Neural cell (in vitro differentiated cells): Measurements from ENCODE around the gene SUSD4. TPM values are rescaled to one million over a fixed set of nuclear protein-coding genes. Genes with fewer than 3 reads are reported as not detected.

Experiments
- H2AFZ ChIP-seq: fragments of 200-600, 300-800 bp; sonication (generic), shearing (Covaris generic); 2 replicates; pipeline ENCODE4 v1.6.0; 2014; ENCODE audit warnings: low read depth, mild to moderate bottlenecking, antibody characterized with exemption, low read length, moderate library complexity
- H3F3A ChIP-seq: fragments of 200-600 bp; shearing (Covaris generic); 2 replicates; pipeline ENCODE4 v1.6.1; 2016; ENCODE audit warnings: mild to moderate bottlenecking, moderate library complexity, mixed read lengths, antibody characterized with exemption, low read length; ENCODE audit not compliant: insufficient read depth, poor library complexity, severe bottlenecking
- H3K27ac ChIP-seq: fragments of 200-600, 300-800 bp; sonication (generic), shearing (Covaris generic); 2 replicates; pipeline ENCODE4 v1.5.1; 2014; ENCODE audit warnings: mild to moderate bottlenecking, low read length, moderate library complexity
- H3K27me3 ChIP-seq: fragments of 300-800, 200-600 bp; sonication (generic), shearing (Covaris generic); 2 replicates; pipeline ENCODE4 v1.6.0; 2014; ENCODE audit warnings: mild to moderate bottlenecking, low read depth, low read length, moderate library complexity; ENCODE audit not compliant: insufficient read depth
- H3K36me3 ChIP-seq: fragments of 300-800, 200-600 bp; sonication (generic), shearing (Covaris generic); 2 replicates; pipeline ENCODE4 v1.5.1; 2014; ENCODE audit warnings: mild to moderate bottlenecking, antibody characterized with exemption, low read length, moderate library complexity; ENCODE audit not compliant: insufficient read depth
- H3K4me2 ChIP-seq: fragments of 300-800, 200-600 bp; sonication (generic), shearing (Covaris generic); 2 replicates; pipeline ENCODE4 v1.6.0; 2014; ENCODE audit warnings: mild to moderate bottlenecking, low read length
- H3K4me3 ChIP-seq: fragments of 300-800, 200-600 bp; sonication (generic), shearing (Covaris generic); 2 replicates; pipeline ENCODE4 v1.5.1; 2014; ENCODE audit warnings: mild to moderate bottlenecking, low read length, moderate library complexity
- H3K79me2 ChIP-seq: fragments of 200-600 bp; shearing (Covaris generic); replicated peaks from 2 replicates; pipeline ENCODE4 v1.6.0; 2014; ENCODE audit warnings: mild to moderate bottlenecking, low read length, moderate library complexity; ENCODE audit not compliant: insufficient read depth
- H3K9ac ChIP-seq: fragments of 300-800, 200-600 bp; sonication (generic), shearing (Covaris generic); 2 replicates; pipeline ENCODE4 v1.6.1; 2016; ENCODE audit warnings: mild to moderate bottlenecking, low read length, mixed read lengths
- H3K9me2 ChIP-seq: fragments of 200-600 bp; shearing (Covaris generic); 2 replicates; pipeline ENCODE4 v1.6.1; 2016; ENCODE audit warnings: mild to moderate bottlenecking, low read length, mixed read lengths; ENCODE audit not compliant: insufficient read depth
- H3K9me3 ChIP-seq: fragments of 200-600, 300-800 bp; sonication (generic), shearing (Covaris generic); 2 replicates; pipeline ENCODE4 v1.6.1; 2016; ENCODE audit warnings: mild to moderate bottlenecking, mixed run types, low read length, moderate library complexity, mixed read lengths
- H4K20me1 ChIP-seq: fragments of 200-600 bp; shearing (Covaris generic); 2 replicates; pipeline ENCODE4 v1.6.1; 2016; ENCODE audit warnings: mild to moderate bottlenecking, mixed run types; ENCODE audit not compliant: insufficient read depth
- EP300 ChIP-seq: fragments of 450-650 bp; conservative IDR thresholded peaks from 2 replicates; pipeline ENCODE4 v1.6.1; 2014; ENCODE audit warnings: antibody characterized with exemption, mild to moderate bottlenecking, moderate library complexity; ENCODE audit not compliant: poor library complexity, severe bottlenecking
- EZH2 ChIP-seq: fragments of 200-600, 300-800 bp; shearing (Covaris generic), sonication (generic); IDR thresholded peaks from 2 replicates; pipeline ENCODE4 v1.6.1; 2014; ENCODE audit warnings: antibody characterized with exemption, low read length, borderline replicate concordance, mild to moderate bottlenecking; ENCODE audit not compliant: insufficient read depth, poor library complexity, severe bottlenecking
- MXI1 ChIP-seq: fragments of 450-650 bp; conservative IDR thresholded peaks from 2 replicates; pipeline ENCODE4 v1.6.1; 2014; ENCODE audit warnings: antibody characterized with exemption, mild to moderate bottlenecking; ENCODE audit not compliant: poor library complexity, severe bottlenecking
- POLR2AphosphoS5 ChIP-seq: IDR thresholded peaks from 2 replicates; pipeline ENCODE4 v1.6.1; 2012
- RAD21 ChIP-seq: fragments of 450-650 bp; conservative IDR thresholded peaks from 2 replicates; pipeline ENCODE4 v1.6.1; 2014; ENCODE audit warnings: antibody characterized with exemption, mild to moderate bottlenecking, moderate library complexity
- SMC3 ChIP-seq: fragments of 450-650 bp; conservative IDR thresholded peaks from 2 replicates; pipeline ENCODE4 v1.6.1; 2014; ENCODE audit warnings: antibody characterized with exemption, mild to moderate bottlenecking, moderate library complexity; ENCODE audit not compliant: poor library complexity
- TAF1 ChIP-seq: IDR thresholded peaks from 2 replicates; pipeline ENCODE4 v1.6.1; 2012; ENCODE audit warnings: low read depth
- polyA plus RNA-seq: library from polyadenylated mRNA; depleted of rRNA; stranded (reverse); fragments of >200 nt; gene quantifications from 2 replicates; pipeline ENCODE4 v1.2.3, GENCODE V29; 2014
- TF ChIP-seq, protein P1 (sequence below): IDR thresholded peaks from 2 replicates; pipeline ENCODE4 v1.6.1; 2012; ENCODE audit warnings: borderline replicate concordance
- TF ChIP-seq, protein P2 (sequence below): fragments of 450-650 bp; IDR thresholded peaks from 2 replicates; pipeline ENCODE4 v1.5.1; 2014; ENCODE audit warnings: antibody characterized with exemption, mild to moderate bottlenecking, moderate library complexity; ENCODE audit not compliant: poor library complexity, severe bottlenecking

Gene SUSD4
- polyA plus RNA-seq, 1 donor from 2014 or later = 31.5 TPM

- TF ChIP-seq, protein P1, sequence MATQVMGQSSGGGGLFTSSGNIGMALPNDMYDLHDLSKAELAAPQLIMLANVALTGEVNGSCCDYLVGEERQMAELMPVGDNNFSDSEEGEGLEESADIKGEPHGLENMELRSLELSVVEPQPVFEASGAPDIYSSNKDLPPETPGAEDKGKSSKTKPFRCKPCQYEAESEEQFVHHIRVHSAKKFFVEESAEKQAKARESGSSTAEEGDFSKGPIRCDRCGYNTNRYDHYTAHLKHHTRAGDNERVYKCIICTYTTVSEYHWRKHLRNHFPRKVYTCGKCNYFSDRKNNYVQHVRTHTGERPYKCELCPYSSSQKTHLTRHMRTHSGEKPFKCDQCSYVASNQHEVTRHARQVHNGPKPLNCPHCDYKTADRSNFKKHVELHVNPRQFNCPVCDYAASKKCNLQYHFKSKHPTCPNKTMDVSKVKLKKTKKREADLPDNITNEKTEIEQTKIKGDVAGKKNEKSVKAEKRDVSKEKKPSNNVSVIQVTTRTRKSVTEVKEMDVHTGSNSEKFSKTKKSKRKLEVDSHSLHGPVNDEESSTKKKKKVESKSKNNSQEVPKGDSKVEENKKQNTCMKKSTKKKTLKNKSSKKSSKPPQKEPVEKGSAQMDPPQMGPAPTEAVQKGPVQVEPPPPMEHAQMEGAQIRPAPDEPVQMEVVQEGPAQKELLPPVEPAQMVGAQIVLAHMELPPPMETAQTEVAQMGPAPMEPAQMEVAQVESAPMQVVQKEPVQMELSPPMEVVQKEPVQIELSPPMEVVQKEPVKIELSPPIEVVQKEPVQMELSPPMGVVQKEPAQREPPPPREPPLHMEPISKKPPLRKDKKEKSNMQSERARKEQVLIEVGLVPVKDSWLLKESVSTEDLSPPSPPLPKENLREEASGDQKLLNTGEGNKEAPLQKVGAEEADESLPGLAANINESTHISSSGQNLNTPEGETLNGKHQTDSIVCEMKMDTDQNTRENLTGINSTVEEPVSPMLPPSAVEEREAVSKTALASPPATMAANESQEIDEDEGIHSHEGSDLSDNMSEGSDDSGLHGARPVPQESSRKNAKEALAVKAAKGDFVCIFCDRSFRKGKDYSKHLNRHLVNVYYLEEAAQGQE = no peak
- TF ChIP-seq SMC3 (no peak), TAF1 (no peak), EP300 (no peak), MXI1 (no peak), RAD21 (no peak), EZH2 (no peak)
- TF ChIP-seq, protein P2, sequence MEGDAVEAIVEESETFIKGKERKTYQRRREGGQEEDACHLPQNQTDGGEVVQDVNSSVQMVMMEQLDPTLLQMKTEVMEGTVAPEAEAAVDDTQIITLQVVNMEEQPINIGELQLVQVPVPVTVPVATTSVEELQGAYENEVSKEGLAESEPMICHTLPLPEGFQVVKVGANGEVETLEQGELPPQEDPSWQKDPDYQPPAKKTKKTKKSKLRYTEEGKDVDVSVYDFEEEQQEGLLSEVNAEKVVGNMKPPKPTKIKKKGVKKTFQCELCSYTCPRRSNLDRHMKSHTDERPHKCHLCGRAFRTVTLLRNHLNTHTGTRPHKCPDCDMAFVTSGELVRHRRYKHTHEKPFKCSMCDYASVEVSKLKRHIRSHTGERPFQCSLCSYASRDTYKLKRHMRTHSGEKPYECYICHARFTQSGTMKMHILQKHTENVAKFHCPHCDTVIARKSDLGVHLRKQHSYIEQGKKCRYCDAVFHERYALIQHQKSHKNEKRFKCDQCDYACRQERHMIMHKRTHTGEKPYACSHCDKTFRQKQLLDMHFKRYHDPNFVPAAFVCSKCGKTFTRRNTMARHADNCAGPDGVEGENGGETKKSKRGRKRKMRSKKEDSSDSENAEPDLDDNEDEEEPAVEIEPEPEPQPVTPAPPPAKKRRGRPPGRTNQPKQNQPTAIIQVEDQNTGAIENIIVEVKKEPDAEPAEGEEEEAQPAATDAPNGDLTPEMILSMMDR = no peak
- no peaks in the 10 kb centered on the region for H3K9me3 ChIP-seq
- H4K20me1 ChIP-seq = no peaks in the 10 kb centered on the region
- H3K4me2 ChIP-seq = no peak overlapping the region
- no peak overlapping the region for H2AFZ ChIP-seq
- H3K36me3 ChIP-seq = no peaks in the 10 kb centered on the region
- no peak overlapping the region for H3K27ac ChIP-seq
- no peak overlapping the region for H3K9ac ChIP-seq
- H3F3A ChIP-seq = no peaks in the 10 kb centered on the region
- no peaks in the 10 kb centered on the region for H3K79me2 ChIP-seq
- H3K27me3 ChIP-seq = no peaks in the 10 kb centered on the region
- no peaks in the 10 kb centered on the region for H3K9me2 ChIP-seq
- no peak overlapping the region for H3K4me3 ChIP-seq
Measured at GRCh38 chr1:223234534-223234933, 129.4 kb downstream of the SUSD4 start.

DNA sequence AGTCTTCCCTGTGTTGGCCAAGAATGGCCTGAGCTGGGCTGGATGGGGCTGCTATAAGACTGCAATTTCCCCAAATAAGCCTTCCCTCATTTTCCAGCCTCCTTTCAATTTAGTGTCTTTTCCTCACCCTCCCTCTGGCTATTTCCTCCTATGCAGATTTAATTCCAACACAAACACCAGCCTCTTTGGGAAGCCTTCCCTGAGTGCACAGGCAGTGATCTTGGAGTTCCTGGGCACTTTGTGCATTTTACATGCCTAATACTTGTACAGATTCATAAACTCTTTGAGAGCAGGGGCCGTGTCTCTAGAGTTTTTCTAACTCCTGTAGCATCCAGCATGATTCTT, 129.8 kb downstream of the SUSD4 start:
- Histone ChIP-seq H4K20me1 (no peaks in the 10 kb centered on the region), H3K27me3 (no peaks in the 10 kb centered on the region), H3K36me3 (no peaks in the 10 kb centered on the region), H2AFZ (no peak overlapping the region), H3K4me2 (no peak overlapping the region), H3K4me3 (no peak overlapping the region), H3K79me2 (no peaks in the 10 kb centered on the region), H3K9me2 (no peaks in the 10 kb centered on the region), H3F3A (no peaks in the 10 kb centered on the region), H3K9ac (no peak overlapping the region), H3K27ac (no peak overlapping the region), H3K9me3 (no peaks in the 10 kb centered on the region)
- TF ChIP-seq, protein P2 = no peak
- no peak for TF ChIP-seq RAD21
- TF ChIP-seq, protein P1 = no peak
- no peak for TF ChIP-seq SMC3
- TF ChIP-seq MXI1 = no peak
- TF ChIP-seq POLR2AphosphoS5 = no peak
